GM21723 (cell line): ENCODE results near the gene TARS3.

ENCODE experiments used
- ATAC-seq: cut with Tn5 transposase; IDR thresholded peaks from one replicate; pipeline ENCODE4 v1.9.1; 2021; ENCODE audit warnings: mild to moderate bottlenecking, moderate library complexity; ENCODE audit not compliant: unreplicated experiment

The TARS3 gene

DNA sequence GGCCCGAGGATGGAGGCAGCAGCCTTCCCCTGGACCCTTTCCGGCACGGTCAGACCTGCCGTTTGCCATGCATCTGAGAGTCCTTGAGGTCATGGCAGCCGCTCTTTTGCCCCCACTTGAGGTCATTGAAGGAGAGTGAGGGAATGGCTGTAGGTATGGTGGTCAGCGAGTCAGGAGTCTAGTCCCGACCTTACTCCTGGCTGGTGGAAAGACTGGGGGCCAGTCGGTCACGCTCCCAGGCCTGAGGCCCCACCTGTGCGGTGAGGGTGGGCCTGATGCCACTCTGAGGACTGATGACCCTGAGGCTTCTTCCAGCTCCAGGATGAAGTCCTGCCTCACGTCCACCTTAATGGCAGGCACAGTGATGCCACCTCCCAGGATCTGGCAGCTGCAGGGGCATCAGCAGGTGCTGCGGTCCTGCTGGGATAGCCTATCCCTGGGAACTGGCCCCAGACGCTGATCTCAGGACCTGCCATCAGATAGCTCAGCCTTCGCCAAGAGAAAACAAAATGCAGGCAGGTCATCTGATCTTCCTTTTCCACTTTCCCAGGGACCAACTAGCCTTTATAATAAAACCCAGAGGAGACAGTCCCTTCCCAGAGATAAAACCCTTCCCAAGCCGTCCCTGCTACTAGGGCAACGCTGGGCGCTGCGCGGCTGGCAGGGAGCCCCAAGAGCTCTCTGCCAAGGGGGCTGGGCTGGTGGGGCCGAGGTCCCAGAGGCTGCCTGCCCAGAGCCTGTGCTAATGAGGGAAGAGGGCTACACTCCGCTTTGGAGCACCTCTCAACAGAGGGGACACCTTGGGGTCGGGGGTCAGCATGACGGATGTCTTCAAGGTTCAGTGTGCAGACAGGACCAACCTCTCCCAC, 114.3 kb downstream of the TARS3 start:
- no peak for ATAC-seq

DNA sequence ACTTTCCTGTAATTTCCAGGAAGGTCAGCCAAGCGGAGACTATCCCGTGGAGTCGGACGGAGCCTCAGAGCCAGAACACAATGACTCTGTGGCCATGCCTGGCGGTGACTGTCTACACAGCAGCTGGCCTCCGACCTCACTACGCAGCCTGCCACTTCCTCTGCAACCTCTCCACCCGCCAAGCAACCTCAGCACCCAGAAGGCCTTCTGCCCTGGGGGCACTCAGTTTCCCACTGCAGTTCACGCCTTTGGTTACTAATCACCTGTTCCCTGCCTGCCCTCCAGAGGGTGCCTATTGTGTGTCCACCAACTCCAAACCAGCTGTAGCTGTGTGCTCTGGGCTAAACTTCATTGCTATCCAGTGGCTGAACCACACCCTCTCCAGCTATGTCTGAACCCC, 116.1 kb downstream of the TARS3 start:
- ATAC-seq, result no peak

DNA sequence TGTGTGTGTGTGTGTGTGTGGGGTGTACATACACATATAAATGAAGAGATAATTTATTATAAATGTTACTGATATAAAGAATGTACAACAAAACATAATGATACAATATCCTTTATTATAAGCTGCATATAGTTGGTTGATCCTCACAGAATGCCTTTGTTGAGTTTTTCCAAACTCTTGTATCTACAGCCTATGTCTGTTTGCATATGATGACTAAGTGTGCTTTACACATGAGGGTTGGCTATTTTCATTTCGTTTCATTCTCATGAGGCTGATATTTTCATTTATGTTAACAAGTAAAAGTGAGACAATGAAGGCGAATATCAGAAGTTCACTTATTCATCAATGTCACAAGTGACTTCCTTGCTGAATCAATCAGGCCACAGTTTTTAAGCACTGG, 117.2 kb downstream of the TARS3 start:
- ATAC-seq, result no peak

DNA sequence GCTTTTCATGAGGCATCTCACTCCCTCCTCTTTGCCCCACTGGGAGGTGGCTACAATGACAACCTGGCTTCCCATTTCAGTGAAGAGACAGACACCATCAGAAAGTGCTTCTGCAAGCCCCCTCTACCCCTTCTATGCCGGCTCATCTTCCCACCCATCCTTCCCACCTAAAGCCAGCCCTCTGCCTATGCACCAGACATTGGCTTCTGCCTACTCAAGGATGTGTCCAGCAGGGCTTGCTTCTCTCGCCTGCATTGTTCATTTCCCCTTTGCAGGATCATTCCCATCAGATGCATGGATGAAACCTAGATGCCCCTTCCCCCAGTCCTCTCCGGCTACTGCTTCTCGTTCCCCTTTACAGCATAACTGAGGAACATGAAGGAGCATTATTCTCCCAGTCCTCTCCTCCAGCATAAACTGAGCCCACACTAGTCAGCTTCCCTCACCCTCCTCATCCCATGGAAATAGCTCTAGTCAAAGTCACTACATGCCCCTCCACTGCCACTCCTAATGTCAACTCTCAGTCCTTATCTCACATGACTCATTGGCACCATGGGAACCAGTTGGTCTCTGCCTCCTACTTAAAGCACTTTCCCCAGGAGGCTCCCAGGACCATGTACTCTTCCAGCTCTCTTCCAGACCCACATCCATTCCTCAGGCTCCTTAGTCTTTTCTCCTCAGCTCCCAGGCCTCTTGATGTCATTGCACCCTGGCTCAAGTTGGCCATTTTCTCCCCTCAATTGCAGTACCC, 120.0 kb downstream of the TARS3 start:
- no peak for ATAC-seq
